HG02571 (cell line): ENCODE data around the gene KCNN4.
A peak's percentile ranks its signal among the peaks of the same experiment; 100 is the strongest.
"Not testable (repeated sequence)": the region's sequence is repeated elsewhere in the genome, so short reads cannot be mapped to it uniquely, and the experiment has no call there.

Experiments
- ATAC-seq: cut with Tn5 transposase; IDR thresholded peaks from one replicate; pipeline ENCODE4 v1.9.1; 2021; ENCODE audit warnings: mild to moderate bottlenecking, moderate library complexity; ENCODE audit not compliant: unreplicated experiment

KCNN4 gene

GRCh38 chr19:43775299-43775890 lies 5.4 kb downstream of the KCNN4 start:
- ATAC-seq: no peak

DNA sequence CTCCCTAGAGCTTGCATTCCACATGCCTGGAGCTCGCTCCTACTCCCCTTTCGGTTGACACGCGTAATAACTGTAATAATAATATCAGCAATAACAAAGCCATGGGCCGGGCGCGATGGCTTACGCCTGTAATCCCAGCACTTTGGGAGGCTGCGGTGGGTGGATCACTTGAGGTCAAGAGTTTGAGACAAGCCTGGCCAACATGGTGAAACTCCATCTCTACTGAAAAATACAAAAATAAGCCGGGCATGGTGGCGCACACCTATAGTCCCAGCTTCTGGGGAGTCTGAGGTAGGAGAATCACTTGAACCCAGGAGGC lies 5.9 kb downstream of the KCNN4 start:
- not testable (repeated sequence) for ATAC-seq

DNA sequence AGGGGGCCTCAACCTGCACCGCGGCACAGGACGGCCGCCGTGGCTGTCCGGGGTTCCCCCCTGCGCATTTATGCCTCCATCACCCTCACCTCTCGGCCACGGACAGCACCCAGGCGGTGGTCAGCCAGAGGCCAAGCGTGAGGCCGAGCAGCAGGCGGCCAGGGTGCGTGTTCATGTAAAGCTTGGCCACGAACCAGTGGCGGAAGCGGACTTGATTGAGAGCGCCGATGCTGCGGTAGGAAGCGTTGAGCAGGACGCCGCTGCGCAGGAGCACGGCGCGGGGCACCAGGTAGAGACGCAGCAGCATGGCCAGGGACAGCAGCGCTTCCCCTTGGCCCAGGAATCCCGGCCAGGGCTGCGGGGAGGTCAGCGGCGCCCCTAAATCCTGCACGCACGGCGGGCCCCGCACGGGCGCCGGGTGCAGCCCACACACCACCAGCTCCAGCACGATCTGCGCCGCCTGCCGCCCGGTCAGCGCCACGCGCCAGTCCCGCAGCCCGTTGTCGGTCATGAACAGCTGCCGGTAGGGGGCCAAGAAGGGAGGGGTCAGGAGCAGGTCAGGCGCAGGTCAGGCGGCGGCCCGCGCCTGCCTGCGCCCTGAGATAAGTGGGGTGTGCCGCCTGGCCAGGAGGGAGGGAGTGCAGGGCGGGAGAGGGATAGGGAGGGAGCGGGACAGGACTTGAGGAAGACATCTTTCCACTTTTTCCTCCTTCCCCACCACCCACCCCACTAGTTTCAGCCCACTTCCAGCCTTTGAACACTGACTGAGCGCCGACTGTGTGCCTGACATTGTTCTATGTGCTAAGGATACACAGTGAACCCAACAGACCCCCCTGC lies 6.5 kb downstream of the KCNN4 start:
- no peak for ATAC-seq

GRCh38 chr19:43773725-43774102 lies 7.1 kb downstream of the KCNN4 start:
- no peak for ATAC-seq

GRCh38 chr19:43769256-43769655 lies 11.5 kb downstream of the KCNN4 start:
- no peak for ATAC-seq

DNA sequence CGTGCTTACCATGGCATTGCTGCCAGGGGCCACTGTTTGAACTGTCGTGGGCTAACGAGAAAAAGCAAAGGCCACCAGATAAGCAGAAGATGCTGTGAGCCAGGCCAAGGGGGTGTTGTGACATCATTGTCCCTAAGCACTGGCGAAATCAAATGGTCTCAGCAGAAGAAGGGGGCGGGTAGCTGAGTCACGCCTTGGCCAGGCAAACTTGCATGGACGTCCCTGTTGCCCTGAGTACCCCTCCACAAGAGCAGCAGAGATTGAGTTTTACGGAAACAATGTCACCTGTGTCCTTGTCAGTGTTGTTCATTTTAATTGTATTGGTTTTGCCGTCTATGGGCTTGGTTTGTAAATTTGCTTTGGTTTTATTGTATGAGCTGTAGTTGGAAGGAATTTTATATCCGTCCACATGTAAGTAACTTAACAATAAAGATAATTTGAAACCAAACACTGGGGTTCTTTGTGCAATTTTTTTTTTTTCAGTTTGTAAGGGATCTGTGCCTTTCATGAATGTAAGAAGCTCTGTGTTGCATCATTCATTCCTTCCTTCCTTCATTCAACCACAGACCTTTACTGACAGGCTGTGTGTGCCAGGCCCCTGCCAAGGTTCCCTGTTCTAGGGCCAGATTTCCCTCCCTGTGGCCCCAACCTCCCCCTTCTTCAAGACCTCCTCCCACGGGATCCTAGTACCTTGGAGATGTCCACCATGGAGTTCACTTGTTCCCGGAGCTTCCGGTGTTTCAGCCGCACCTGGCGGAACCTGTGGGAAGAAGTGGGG lies 12.3 kb downstream of the KCNN4 start:
- no peak for ATAC-seq

DNA sequence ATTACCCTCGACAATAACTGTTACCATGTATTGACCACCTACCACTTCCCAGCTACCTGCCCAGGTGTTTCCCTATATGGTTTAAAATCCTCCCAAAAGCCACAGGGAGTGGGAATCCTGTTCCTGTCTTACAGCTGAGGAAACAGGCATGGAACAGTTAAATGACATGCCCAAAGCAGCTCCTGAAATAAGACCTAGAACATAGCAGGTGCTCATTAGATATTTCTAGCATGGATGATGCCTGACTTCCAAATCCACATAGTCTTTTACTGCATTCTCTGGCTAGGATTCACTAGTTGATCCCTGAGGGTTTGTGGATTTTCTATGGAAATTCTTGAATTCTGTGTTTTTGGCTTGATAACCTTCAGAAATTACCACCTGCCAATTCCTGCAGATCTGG lies 13.0 kb downstream of the KCNN4 start:
- no peak for ATAC-seq

GRCh38 chr19:43767316-43767715 lies 13.5 kb downstream of the KCNN4 start:
- no peak for ATAC-seq

DNA sequence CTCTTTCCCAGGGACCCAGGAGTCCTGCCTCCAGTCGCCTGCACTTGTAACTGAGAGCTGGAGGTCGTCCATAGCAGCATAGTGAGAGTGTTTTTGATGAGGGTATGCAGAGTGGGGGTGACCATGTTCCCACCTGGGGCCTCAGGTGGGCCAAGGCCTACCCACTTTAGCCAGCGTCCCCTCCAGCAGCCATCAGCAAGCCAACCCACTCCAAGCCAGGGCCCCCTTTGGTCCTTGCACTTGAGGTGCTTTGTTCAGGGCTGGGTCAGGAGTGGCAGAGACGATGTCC lies 14.1 kb downstream of the KCNN4 start:
- ATAC-seq: no peak

- peak; percentile 57 for ATAC-seq
Observed at GRCh38 chr19:43765109-43765876, 15.5 kb downstream of the KCNN4 start.

DNA sequence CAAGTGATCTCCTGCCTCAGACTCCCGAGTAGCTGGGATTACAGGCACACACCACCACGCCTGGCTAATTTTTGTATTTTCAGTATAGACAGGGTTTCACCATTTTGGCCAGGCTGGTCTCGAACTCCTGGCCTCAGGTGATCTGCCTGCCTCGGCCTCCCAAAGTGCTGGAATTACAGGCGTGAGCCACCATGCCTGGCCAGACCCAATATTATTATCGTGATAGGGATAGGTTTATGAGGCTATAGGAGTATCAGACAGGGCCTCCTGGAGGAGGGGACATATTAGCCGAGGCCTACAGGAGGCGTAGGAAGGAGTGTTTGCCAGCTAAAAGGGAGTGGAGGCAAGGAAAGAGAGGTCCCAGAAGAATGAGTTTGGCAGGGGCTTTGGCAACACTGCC lies 16.1 kb downstream of the KCNN4 start:
- not testable (repeated sequence) for ATAC-seq

GRCh38 chr19:43763473-43763939 lies 17.3 kb downstream of the KCNN4 start:
- ATAC-seq: no peak

DNA sequence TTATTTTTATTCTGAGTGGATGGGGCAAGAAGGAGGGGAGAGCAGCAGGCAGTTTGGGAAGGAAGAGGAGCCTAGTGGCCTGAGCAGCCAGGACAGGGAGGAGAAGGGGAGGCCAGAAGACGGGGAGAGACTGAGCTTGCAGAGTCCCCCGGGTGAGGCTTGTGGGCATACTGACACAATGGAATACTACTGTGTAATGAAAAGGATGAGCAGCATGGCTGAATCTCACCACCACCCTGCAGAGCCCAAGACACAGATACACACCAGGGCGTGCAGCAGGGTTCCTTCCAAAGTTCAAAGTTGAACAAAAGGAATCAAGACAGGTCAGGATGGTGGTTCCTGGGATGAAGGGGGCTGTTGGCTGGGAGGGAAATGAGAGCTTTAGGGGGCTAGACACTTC lies 18.0 kb downstream of the KCNN4 start:
- ATAC-seq: no peak

GRCh38 chr19:43760941-43761340 lies 19.8 kb downstream of the KCNN4 start:
- ATAC-seq: no peak

GRCh38 chr19:43759515-43759914 lies 21.3 kb downstream of the KCNN4 start:
- ATAC-seq: no peak

DNA sequence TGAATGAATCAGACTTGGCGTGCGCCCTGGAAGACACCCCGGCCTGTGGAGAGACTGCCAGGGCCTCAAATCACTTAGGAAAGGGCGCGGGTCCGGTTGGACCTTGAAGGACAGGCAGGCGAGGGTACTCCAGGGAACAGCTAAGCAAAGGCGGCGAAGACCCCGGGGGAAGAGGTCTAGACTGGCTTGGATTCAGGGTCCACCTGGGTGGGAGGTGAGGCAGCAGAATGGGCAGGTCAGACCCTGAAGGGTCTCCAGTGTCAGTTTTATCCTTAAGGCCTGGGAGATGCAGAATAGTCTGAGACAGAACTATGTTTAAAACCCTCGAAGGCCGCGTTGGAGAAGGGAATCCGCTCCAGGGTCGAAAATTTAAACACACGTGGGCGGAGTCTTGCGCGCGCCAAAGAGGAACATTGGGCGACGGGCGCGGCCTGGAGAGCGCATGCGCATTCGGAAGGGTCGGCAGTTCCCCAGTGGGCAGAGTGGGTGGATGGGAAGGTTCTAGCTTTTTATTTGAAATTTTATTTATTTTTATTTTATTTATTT lies 25.4 kb downstream of the KCNN4 start:
- ATAC-seq: no peak

- peak; percentile 55 for ATAC-seq
Observed at GRCh38 chr19:43754503-43755255, 26.1 kb downstream of the KCNN4 start, which contains the start of gene SMG9. TSS of gene SMG9 (minus strand) at chr19:43754962. CDS start at chr19:43750741, 4,221 bp downstream.

DNA sequence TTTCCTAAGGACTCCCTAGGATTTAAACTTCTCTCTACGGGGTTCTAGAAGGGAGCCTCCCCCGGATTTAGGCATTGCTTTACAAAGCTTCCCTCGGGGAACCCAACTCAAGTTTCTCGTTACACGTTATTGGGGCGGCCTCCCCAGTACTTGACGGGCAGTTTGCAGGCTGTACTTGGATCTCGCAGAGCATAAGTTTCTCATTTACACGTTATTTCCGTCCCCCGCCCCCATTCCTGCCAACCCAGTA lies 26.6 kb downstream of the KCNN4 start:
- ATAC-seq: no peak

- no peak for ATAC-seq
Observed at GRCh38 chr19:43752287-43752875, 28.4 kb downstream of the KCNN4 start.
